Activated CD4-positive, alpha-beta T cell treated with anti-CD3 and anti-CD28 coated beads for 24 hours (primary cell): ENCODE measurements around the gene CCDC70.
"Not testable (repeated sequence)": the region's sequence is repeated elsewhere in the genome, so short reads cannot be mapped to it uniquely, and the experiment has no call there.

ENCODE experiments used
- DNase-seq, 2 donors: peaks; one replicate each; pipeline ENCODE4 v3.0.0-alpha.2; 2020; ENCODE audit warnings: low read depth in 2 of 2

Gene CCDC70

GRCh38 chr13:51861723-51862300 lies at the start of gene CCDC70:
TSS of gene CCDC70 (plus strand) at chr13:51861969. CDS start at chr13:51865412, 3,443 bp downstream.
- DNase-seq, result no peak

- no peak for DNase-seq
These were observed 47.7 kb upstream of the CCDC70 start for GRCh38 chr13:51814071-51814470.

- DNase-seq, result peak; percentile 57 to 70
These were observed 46.7 kb upstream of the CCDC70 start for GRCh38 chr13:51814825-51815650.

- DNase-seq, result no peak
These were observed 45.9 kb upstream of the CCDC70 start for GRCh38 chr13:51815848-51816247.

- DNase-seq, result no peak
These were observed 45.0 kb upstream of the CCDC70 start for GRCh38 chr13:51816604-51817249.

- DNase-seq, result no peak
These were observed 44.1 kb upstream of the CCDC70 start for GRCh38 chr13:51817717-51818116.

- DNase-seq, result no peak
These were observed 43.5 kb upstream of the CCDC70 start for GRCh38 chr13:51818276-51818675.

GRCh38 chr13:51818781-51819511 lies 42.8 kb upstream of the CCDC70 start:
- peak in 1 of 2 donors; percentile 42 for DNase-seq

- no peak for DNase-seq
These were observed 42.2 kb upstream of the CCDC70 start for GRCh38 chr13:51819544-51819943.

GRCh38 chr13:51820016-51820597 lies 41.7 kb upstream of the CCDC70 start:
- no peak for DNase-seq

- DNase-seq, result no peak
These were observed 40.2 kb upstream of the CCDC70 start for GRCh38 chr13:51821606-51822005.

- no peak for DNase-seq
These were observed 39.5 kb upstream of the CCDC70 start for GRCh38 chr13:51822106-51822815.

- DNase-seq, result no peak
These were observed 38.4 kb upstream of the CCDC70 start for GRCh38 chr13:51823359-51823758.

- no peak for DNase-seq
These were observed 37.9 kb upstream of the CCDC70 start for GRCh38 chr13:51823863-51824262.

GRCh38 chr13:51824712-51825111 lies 37.1 kb upstream of the CCDC70 start:
- DNase-seq, result not testable (repeated sequence)

GRCh38 chr13:51825165-51825592 lies 36.6 kb upstream of the CCDC70 start:
- DNase-seq, result no peak

- DNase-seq, result no peak
These were observed 36.0 kb upstream of the CCDC70 start for GRCh38 chr13:51825681-51826254.

GRCh38 chr13:51826606-51827005 lies 35.2 kb upstream of the CCDC70 start:
- no peak for DNase-seq

- no peak for DNase-seq
These were observed 34.5 kb upstream of the CCDC70 start for GRCh38 chr13:51827254-51827653.

GRCh38 chr13:51828730-51829567 lies 32.8 kb upstream of the CCDC70 start:
- no peak for DNase-seq
